Measurements from ENCODE around the gene CREB5.

CREB5 gene

DNA sequence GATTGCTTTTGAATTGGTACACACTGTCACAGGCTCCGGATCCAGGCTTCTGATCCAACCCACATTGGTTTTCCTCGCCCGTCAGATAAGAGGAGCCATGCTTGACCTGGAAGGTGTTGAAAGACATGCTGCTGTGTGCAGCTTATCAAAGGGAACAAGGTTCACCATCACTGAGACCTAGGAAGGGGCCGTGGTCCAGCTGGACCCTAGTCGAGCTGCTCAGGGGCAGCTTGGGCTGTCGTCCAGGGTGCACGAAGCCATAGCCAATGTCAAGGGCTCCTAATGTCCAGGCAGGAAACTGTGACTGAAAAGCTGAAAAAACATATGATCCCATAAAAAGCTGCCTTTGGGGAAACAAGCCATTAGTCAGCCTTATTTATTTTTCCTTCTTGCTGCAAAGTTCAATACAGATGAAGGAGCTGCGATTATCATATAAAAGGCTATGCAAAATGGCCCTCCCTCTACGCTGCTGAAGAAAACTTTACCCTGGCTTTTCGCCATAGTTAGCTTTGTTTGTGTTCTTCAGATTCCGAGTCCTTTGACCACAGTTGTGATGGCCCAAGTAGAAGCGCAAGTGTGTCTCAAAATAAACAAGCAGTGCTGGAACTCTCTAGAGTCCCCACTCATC is 118.0 kb downstream of the CREB5 start:
- Histone ChIP-seq H3K27me3 (ENCODE audit: control insufficient read depth, insufficient read depth, low read length) (no peaks in the 10 kb centered on the region), H3K36me3 (ENCODE audit: control insufficient read depth, insufficient read depth, low read length) (no peaks in the 10 kb centered on the region), H3K27ac (ENCODE audit: low read length) (no peak overlapping the region), H3K4me1 (ENCODE audit: control insufficient read depth, insufficient read depth, low read length) (no peaks in the 10 kb centered on the region; the same call in 1 of the 2 replicates), H3K9me3 (ENCODE audit: control insufficient read depth, insufficient read depth, low read length) (no peaks in the 10 kb centered on the region), H3K4me3 (ENCODE audit: low read length) (no peak overlapping the region)
- no CpG with 5 or more reads among the region's 12 CpGs for WGBS (ENCODE audit: insufficient coverage, insufficient read length)
- no peak for DNase-seq (ENCODE audit: low read depth, low spot score)

DNA sequence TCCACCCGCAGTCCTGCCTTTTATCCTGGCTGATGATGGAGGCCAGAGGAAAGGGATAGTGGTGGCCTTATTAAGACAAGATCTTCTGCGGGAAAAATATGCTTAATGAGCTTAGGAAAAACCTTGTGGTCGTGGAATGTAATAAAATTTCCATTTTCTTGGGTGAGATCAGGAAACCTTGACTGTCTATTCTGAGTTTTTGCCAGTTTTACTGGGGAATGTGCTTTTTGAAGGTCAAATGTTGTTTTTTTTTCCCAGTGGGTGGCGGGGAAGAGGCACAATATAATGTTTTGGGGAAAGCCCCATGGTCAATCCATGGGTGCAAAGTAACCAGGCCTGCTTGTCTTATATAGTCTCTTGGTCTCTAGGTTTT is 118.5 kb downstream of the CREB5 start:
- H3K27me3 ChIP-seq (ENCODE audit: control insufficient read depth, insufficient read depth, low read length): no peaks in the 10 kb centered on the region
- no peaks in the 10 kb centered on the region for H3K9me3 ChIP-seq (ENCODE audit: control insufficient read depth, insufficient read depth, low read length)
- H3K4me1 ChIP-seq (ENCODE audit: control insufficient read depth, insufficient read depth, low read length): no peaks in the 10 kb centered on the region; the same call in 1 of the 2 replicates
- H3K4me3 ChIP-seq (ENCODE audit: low read length): no peak overlapping the region
- WGBS (ENCODE audit: insufficient coverage, insufficient read length): no CpG with 5 or more reads among the region's 4 CpGs
- no peak for DNase-seq (ENCODE audit: low read depth, low spot score)
- no peaks in the 10 kb centered on the region for H3K36me3 ChIP-seq (ENCODE audit: control insufficient read depth, insufficient read depth, low read length)
- no peak overlapping the region for H3K27ac ChIP-seq (ENCODE audit: low read length)

DNA sequence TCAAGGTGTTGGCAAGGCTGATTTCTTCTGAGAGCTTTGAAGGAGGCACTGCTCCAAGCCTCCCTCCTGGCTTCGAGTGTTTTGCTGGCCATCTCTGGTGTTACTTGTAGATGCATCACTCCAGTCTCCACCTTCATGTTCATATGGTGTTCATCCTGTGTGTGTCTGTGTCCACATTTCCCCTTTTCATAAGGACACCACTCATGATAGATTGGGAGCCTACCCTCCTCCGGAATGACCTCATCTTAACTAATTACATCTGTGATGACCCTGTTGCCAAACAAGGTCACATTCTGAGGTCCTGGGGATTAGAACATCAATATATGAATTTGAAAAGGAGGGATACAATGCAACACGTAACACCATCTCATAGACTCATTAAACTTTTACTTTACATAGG is 119.0 kb downstream of the CREB5 start:
- H3K27me3 ChIP-seq (ENCODE audit: control insufficient read depth, insufficient read depth, low read length): no peaks in the 10 kb centered on the region
- no CpG with 5 or more reads among the region's 3 CpGs for WGBS (ENCODE audit: insufficient coverage, insufficient read length)
- no peak overlapping the region for H3K27ac ChIP-seq (ENCODE audit: low read length)
- no peak overlapping the region for H3K4me3 ChIP-seq (ENCODE audit: low read length)
- H3K9me3 ChIP-seq (ENCODE audit: control insufficient read depth, insufficient read depth, low read length): no peaks in the 10 kb centered on the region
- H3K36me3 ChIP-seq (ENCODE audit: control insufficient read depth, insufficient read depth, low read length): no peaks in the 10 kb centered on the region
- H3K4me1 ChIP-seq (ENCODE audit: control insufficient read depth, insufficient read depth, low read length): no peaks in the 10 kb centered on the region; the same call in 1 of the 2 replicates
- DNase-seq (ENCODE audit: low read depth, low spot score): no peak

GRCh38 chr7:28532181-28532580 is 119.9 kb downstream of the CREB5 start:
- no peaks in the 10 kb centered on the region for H3K9me3 ChIP-seq (ENCODE audit: control insufficient read depth, insufficient read depth, low read length)
- no CpG with 5 or more reads among the region's 7 CpGs for WGBS (ENCODE audit: insufficient coverage, insufficient read length)
- no peaks in the 10 kb centered on the region for H3K36me3 ChIP-seq (ENCODE audit: control insufficient read depth, insufficient read depth, low read length)
- H3K27ac ChIP-seq (ENCODE audit: low read length): no peak overlapping the region
- DNase-seq (ENCODE audit: low read depth, low spot score): no peak
- H3K27me3 ChIP-seq (ENCODE audit: control insufficient read depth, insufficient read depth, low read length): no peaks in the 10 kb centered on the region
- no peak overlapping the region for H3K4me3 ChIP-seq (ENCODE audit: low read length)
- no peaks in the 10 kb centered on the region; the same call in 1 of the 2 replicates for H3K4me1 ChIP-seq (ENCODE audit: control insufficient read depth, insufficient read depth, low read length)

DNA sequence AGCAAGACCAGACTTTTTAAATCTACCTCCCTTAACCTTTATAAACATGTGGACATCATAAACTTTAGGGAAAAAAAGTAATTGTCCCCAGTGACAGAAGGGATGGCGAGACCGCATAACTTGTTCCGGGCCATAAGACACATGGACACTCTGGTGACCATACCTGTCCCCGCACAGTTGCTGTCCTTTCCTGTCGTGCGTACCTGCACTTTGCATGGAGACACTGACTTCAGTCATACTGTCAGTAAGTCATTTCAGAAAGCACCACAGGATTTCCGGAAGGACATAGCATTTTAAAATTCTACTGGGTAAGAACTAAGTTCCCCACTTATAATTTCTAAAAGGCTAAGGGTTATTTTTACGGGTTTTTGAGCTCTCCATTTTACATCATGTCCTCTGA is 120.9 kb downstream of the CREB5 start:
- Histone ChIP-seq H3K27me3 (ENCODE audit: control insufficient read depth, insufficient read depth, low read length) (no peaks in the 10 kb centered on the region), H3K27ac (ENCODE audit: low read length) (no peak overlapping the region)
- no peak for DNase-seq (ENCODE audit: low read depth, low spot score)

DNA sequence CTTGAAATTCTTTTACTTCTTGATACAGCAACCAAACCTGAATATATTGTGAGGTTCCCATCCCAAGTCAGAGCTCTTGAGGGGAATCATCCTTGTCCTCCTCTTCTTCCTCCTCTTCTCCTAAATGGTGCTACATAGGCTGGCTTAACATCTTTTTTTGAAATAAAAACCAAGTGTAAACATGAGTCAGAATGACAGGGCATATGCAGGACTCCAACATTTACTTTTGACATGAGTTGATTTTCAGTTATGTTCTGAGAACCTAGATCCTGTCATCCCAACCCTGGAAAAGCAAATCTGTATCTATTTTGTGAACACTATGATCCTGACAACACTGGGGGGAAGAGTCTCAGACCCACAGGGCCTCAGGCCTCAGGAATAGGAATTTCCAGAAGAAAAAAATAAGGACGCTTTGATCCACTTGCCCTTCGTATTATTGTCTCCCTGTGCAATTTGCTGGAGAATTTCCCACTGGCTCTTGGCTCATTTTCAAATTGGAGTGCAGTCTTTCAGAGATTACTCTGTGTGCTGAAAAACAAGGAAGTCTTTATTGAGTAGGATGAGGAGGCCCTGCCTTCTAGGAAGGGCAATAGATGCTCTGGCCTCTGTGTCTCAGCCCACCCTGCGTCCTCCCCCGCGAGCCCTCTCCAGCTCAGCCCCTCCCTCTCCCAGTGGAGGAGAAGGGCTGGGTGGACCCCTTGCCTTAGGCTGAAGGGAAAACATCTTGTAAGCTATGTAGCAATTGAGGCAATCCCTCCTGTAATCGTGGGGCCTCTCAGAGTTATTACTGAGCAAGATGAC is 121.6 kb downstream of the CREB5 start:
- H3K4me3 ChIP-seq (ENCODE audit: low read length): no peak overlapping the region
- H3K27me3 ChIP-seq (ENCODE audit: control insufficient read depth, insufficient read depth, low read length): no peaks in the 10 kb centered on the region
- WGBS (ENCODE audit: insufficient coverage, insufficient read length): no CpG with 5 or more reads among the region's 6 CpGs
- H3K4me1 ChIP-seq (ENCODE audit: control insufficient read depth, insufficient read depth, low read length): no peaks in the 10 kb centered on the region; the same call in 1 of the 2 replicates
- DNase-seq (ENCODE audit: low read depth, low spot score): no peak
- no peak overlapping the region for H3K27ac ChIP-seq (ENCODE audit: low read length)
- H3K36me3 ChIP-seq (ENCODE audit: control insufficient read depth, insufficient read depth, low read length): no peaks in the 10 kb centered on the region
- H3K9me3 ChIP-seq (ENCODE audit: control insufficient read depth, insufficient read depth, low read length): no peaks in the 10 kb centered on the region

More for the DNA sequence above, 120.9 kb downstream of the CREB5 start:
- Histone ChIP-seq H3K4me3 (ENCODE audit: low read length) (no peak overlapping the region), H3K4me1 (ENCODE audit: control insufficient read depth, insufficient read depth, low read length) (no peaks in the 10 kb centered on the region; the same call in 1 of the 2 replicates), H3K36me3 (ENCODE audit: control insufficient read depth, insufficient read depth, low read length) (no peaks in the 10 kb centered on the region), H3K9me3 (ENCODE audit: control insufficient read depth, insufficient read depth, low read length) (no peaks in the 10 kb centered on the region)
- WGBS (ENCODE audit: insufficient coverage, insufficient read length): no CpG with 5 or more reads among the region's 8 CpGs

GRCh38 chr7:28536259-28536658 is 123.9 kb downstream of the CREB5 start:
- H3K4me3 ChIP-seq (ENCODE audit: low read length): no peak overlapping the region
- no peak overlapping the region for H3K27ac ChIP-seq (ENCODE audit: low read length)
- H3K4me1 ChIP-seq (ENCODE audit: control insufficient read depth, insufficient read depth, low read length): no peaks in the 10 kb centered on the region
- H3K9me3 ChIP-seq (ENCODE audit: control insufficient read depth, insufficient read depth, low read length): no peaks in the 10 kb centered on the region
- H3K27me3 ChIP-seq (ENCODE audit: control insufficient read depth, insufficient read depth, low read length): no peaks in the 10 kb centered on the region
- no peaks in the 10 kb centered on the region for H3K36me3 ChIP-seq (ENCODE audit: control insufficient read depth, insufficient read depth, low read length)
- peak; percentile 50 for DNase-seq (ENCODE audit: low read depth, low spot score)
- no CpG with 5 or more reads among the region's 7 CpGs for WGBS (ENCODE audit: insufficient coverage, insufficient read length)

GRCh38 chr7:28539289-28539981 is 127.1 kb downstream of the CREB5 start:
- Histone ChIP-seq H3K36me3 (ENCODE audit: control insufficient read depth, insufficient read depth, low read length) (no peaks in the 10 kb centered on the region), H3K4me3 (ENCODE audit: low read length) (no peak overlapping the region), H3K4me1 (ENCODE audit: control insufficient read depth, insufficient read depth, low read length) (no peaks in the 10 kb centered on the region), H3K27ac (ENCODE audit: low read length) (no peak overlapping the region), H3K27me3 (ENCODE audit: control insufficient read depth, insufficient read depth, low read length) (no peaks in the 10 kb centered on the region), H3K9me3 (ENCODE audit: control insufficient read depth, insufficient read depth, low read length) (no peaks in the 10 kb centered on the region)
- no CpG with 5 or more reads among the region's 3 CpGs for WGBS (ENCODE audit: insufficient coverage, insufficient read length)
- DNase-seq (ENCODE audit: low read depth, low spot score): no peak

GRCh38 chr7:28542410-28542809 is 130.1 kb downstream of the CREB5 start:
- Histone ChIP-seq H3K27me3 (ENCODE audit: control insufficient read depth, insufficient read depth, low read length) (no peaks in the 10 kb centered on the region), H3K4me3 (ENCODE audit: low read length) (no peak overlapping the region), H3K36me3 (ENCODE audit: control insufficient read depth, insufficient read depth, low read length) (no peaks in the 10 kb centered on the region), H3K4me1 (ENCODE audit: control insufficient read depth, insufficient read depth, low read length) (no peaks in the 10 kb centered on the region), H3K9me3 (ENCODE audit: control insufficient read depth, insufficient read depth, low read length) (no peaks in the 10 kb centered on the region), H3K27ac (ENCODE audit: low read length) (no peak overlapping the region)
- DNase-seq (ENCODE audit: low read depth, low spot score): no peak
- no CpG with 5 or more reads among the region's 3 CpGs for WGBS (ENCODE audit: insufficient coverage, insufficient read length)

DNA sequence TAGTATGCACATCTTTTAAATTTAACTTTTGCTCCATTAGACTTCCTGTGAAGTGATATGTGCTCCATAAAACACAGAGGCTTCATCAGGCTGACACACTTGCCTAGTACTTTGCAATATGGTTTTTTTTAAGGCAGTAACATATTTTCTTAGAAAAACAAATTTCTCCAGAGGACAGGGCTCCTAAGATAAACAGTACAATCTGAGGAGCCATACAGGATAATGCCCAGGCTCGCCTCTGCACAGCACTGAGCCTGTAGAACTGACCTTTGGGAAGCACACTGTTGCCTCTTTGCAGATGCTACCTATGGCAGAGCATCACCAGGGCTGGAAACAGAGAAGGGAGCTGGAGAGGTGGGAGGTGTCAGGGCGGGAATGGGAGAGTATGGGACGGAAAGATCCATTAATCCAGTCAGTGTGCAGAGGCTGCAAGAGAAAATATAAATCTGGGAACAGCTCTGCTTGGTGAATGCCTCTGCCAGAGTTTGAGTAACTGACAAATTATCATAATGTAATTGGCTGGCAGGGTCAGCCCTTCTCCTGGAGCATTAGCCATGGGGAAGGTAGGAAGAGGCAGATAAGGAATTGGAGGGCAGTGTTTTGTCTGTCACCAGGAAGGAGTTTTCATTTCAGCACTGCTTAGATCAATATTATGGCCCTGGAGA is 132.3 kb downstream of the CREB5 start:
- DNase-seq (ENCODE audit: low read depth, low spot score): no peak
- H3K9me3 ChIP-seq (ENCODE audit: control insufficient read depth, insufficient read depth, low read length): no peaks in the 10 kb centered on the region
- no peak overlapping the region for H3K27ac ChIP-seq (ENCODE audit: low read length)
- H3K36me3 ChIP-seq (ENCODE audit: control insufficient read depth, insufficient read depth, low read length): no peaks in the 10 kb centered on the region
- H3K4me1 ChIP-seq (ENCODE audit: control insufficient read depth, insufficient read depth, low read length): no peaks in the 10 kb centered on the region
- no CpG with 5 or more reads among the region's 3 CpGs for WGBS (ENCODE audit: insufficient coverage, insufficient read length)
- H3K4me3 ChIP-seq (ENCODE audit: low read length): no peak overlapping the region
- H3K27me3 ChIP-seq (ENCODE audit: control insufficient read depth, insufficient read depth, low read length): no peaks in the 10 kb centered on the region

All from iPS DF 6.9 (cell line).